Neutrophil (primary cell): ENCODE data around the gene ELL.

Experiments used
- H3K27ac ChIP-seq: fragments of 200-600 bp; sonication (generic); 2 replicates; pipeline ENCODE4 v1.5.1; 2016; ENCODE audit warnings: mild to moderate bottlenecking, moderate library complexity
- H3K27me3 ChIP-seq: fragments of 200-600 bp; sonication (generic); 2 replicates; pipeline ENCODE4 v1.6.0; 2016; ENCODE audit warnings: mild to moderate bottlenecking
- H3K36me3 ChIP-seq: fragments of 200-600 bp; sonication (generic); 2 replicates; pipeline ENCODE4 v1.5.1; 2017
- H3K4me1 ChIP-seq, 2 experiments: fragments of 200-600 bp in 1 of 2; sonication (generic) in 1 of 2; 1 replicate in 1 of 2; 2 replicates in 1 of 2; pipeline versions ENCODE4 v1.5.1 to v1.6.1; 2013 to 2016; ENCODE audit warnings: low read depth in 1 of 2, low read length in 1 of 2, mild to moderate bottlenecking in 1 of 2, moderate library complexity in 1 of 2; ENCODE audit not compliant: control insufficient read depth in 1 of 2, insufficient read depth in 1 of 2
- H3K4me3 ChIP-seq, 2 experiments: fragments of 200-600 bp in 1 of 2; sonication (generic) in 1 of 2; 1 replicate in 1 of 2; 2 replicates in 1 of 2; pipeline ENCODE4 v1.5.1; 2013 to 2016; ENCODE audit warnings: low read depth in 1 of 2, low read length in 1 of 2, mild to moderate bottlenecking in 1 of 2, moderate library complexity in 1 of 2
- H3K9me3 ChIP-seq: fragments of 200-600 bp; sonication (generic); 2 replicates; pipeline ENCODE4 v1.5.1; 2016
- TF ChIP-seq, protein P1 (sequence below): fragments of 200-600 bp; sonication (generic); IDR thresholded peaks from 2 replicates; pipeline ENCODE4 v1.5.1; 2016; ENCODE audit warnings: antibody characterized with exemption

Gene ELL

DNA sequence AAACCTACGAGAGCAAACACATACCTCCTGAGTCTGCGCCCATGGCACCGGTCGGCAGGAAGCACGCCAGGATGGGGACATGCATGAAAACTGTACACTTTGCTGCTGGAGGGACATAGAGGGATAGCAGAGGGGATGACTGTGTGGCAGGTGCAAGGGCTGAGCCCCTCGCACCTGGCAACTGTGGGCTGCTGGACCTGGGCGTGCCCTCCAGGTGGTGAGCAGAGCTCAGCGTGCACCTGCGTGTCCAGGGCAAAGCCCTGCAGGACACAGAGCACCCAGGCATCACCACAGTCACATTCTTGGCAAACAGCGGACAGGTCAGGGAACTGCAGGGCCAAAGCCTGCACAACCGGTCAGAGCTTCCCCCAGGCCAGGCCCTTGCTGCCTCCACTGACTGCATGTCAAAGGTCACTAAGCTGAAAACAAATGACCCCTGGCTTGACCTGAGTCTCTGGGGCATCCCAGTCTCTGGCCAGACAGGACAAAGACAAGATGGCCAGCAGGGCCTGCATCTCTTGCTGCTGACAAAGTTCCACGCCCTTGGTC lies 75.0 kb downstream of the ELL start:
- peaks cover 0 to 4% of the 10 kb centered on the region in 2 experiments for H3K4me1 ChIP-seq
- H3K4me3 ChIP-seq = no peak overlapping the region
- H3K27me3 ChIP-seq = no peaks in the 10 kb centered on the region
- H3K27ac ChIP-seq = no peak overlapping the region
- no peaks in the 10 kb centered on the region for H3K9me3 ChIP-seq
- TF ChIP-seq, protein P1, sequence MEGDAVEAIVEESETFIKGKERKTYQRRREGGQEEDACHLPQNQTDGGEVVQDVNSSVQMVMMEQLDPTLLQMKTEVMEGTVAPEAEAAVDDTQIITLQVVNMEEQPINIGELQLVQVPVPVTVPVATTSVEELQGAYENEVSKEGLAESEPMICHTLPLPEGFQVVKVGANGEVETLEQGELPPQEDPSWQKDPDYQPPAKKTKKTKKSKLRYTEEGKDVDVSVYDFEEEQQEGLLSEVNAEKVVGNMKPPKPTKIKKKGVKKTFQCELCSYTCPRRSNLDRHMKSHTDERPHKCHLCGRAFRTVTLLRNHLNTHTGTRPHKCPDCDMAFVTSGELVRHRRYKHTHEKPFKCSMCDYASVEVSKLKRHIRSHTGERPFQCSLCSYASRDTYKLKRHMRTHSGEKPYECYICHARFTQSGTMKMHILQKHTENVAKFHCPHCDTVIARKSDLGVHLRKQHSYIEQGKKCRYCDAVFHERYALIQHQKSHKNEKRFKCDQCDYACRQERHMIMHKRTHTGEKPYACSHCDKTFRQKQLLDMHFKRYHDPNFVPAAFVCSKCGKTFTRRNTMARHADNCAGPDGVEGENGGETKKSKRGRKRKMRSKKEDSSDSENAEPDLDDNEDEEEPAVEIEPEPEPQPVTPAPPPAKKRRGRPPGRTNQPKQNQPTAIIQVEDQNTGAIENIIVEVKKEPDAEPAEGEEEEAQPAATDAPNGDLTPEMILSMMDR = no peak
- peaks cover 93% of the 10 kb centered on the region for H3K36me3 ChIP-seq

DNA sequence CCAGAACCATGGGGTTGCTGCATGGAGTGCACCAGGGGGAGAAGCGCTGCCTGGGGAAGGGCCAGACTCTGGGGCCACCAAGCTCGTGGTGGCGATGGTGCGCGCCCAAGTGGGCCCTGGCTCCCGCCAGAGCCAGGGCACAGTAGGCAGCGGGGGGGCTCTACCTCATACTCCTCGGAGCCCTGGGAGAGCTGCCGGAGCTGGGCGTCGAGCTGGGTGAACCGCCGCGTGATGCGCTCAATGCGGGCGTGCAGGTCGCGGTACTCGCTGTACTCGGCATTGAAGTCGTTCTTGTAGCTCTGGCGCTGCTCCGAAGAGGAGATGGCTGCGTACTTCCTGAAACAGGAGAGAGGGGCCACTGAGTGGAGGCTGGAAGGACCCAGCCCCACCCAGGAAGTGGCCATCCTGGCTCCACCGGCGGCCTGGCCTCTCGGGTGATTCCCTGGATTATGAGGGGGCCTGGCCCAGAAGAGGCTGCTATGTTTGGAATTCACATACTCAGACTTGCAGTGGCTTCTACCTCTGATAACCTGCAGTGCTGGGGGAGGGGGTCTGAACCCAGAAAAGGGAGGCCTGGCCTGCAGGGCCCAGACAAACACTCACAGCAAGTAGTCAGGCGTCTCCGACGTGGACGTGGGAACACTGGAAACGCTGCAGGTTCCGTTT lies 75.6 kb downstream of the ELL start:
- TF ChIP-seq, protein P1 = no peak
- Histone ChIP-seq H3K4me1 (peaks cover 0 to 4% of the 10 kb centered on the region in 2 experiments), H3K4me3 (no peak overlapping the region), H3K9me3 (no peaks in the 10 kb centered on the region), H3K36me3 (peaks cover 92% of the 10 kb centered on the region), H3K27ac (no peak overlapping the region), H3K27me3 (no peaks in the 10 kb centered on the region)

DNA sequence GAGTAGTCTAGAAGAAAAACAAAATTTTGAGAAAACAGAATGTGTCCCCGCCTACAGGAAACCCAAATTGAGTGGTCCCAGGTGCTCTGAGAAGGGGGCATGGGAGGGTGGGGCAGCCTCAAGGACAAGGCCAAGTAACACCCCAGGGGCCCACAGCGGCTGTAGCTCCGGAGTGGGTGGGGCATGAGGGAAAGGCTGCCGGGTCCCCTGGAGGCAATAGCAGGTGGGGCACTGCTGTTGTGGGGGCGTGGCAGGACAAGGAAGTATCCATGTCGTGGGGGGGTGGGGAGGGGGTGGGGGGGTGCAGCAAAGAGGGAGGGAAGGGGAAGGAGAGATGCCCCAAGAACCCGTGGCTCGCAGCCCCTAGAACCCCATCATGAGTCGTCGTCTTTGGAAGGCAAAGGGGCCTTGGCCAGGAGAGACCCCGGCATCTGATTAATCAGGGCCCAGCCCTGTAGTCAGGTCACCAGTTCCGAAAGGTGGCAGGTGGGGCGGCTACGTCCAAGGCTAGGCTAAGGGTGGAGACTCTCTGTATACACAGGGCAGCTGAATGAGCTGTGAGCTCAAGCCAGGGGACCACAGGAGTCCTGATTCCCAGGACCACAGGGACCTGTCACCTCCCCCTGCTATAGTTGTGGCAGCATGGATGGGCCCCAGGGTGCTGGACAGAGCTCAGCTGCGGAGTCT lies 76.5 kb downstream of the ELL start:
- no peaks in the 10 kb centered on the region for H3K27me3 ChIP-seq
- TF ChIP-seq, protein P1 = no peak
- no peaks in the 10 kb centered on the region for H3K9me3 ChIP-seq
- H3K36me3 ChIP-seq = peaks cover 90% of the 10 kb centered on the region
- no peak overlapping the region for H3K27ac ChIP-seq
- H3K4me3 ChIP-seq = no peak overlapping the region
- H3K4me1 ChIP-seq = no peaks in the 10 kb centered on the region

GRCh38 chr19:18444513-18444912 lies 77.4 kb downstream of the ELL start:
- TF ChIP-seq, protein P1 = no peak

DNA sequence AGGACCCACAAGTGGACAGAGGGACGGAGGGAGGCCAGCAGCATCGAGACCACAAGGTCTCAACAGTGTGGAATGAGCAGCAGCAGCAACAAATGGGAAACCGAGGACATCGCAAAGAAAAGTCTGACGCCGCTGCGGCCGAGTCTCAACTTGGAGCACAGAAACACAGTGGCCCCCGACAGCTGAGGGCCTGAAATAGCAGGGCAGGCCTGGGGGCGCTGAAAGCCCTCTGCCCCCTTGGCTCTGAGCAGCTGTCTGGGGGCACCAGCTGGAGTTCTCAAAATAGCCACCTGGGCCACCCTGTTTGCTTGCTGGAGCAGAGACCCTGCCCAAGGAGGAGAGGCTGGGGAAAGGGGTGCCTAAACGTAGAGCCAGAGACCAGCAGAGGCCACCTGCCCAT lies 78.0 kb downstream of the ELL start:
- no peaks in the 10 kb centered on the region for H3K4me1 ChIP-seq
- H3K4me3 ChIP-seq = no peak overlapping the region
- no peaks in the 10 kb centered on the region for H3K9me3 ChIP-seq
- TF ChIP-seq, protein P1 = no peak
- H3K27ac ChIP-seq = no peak overlapping the region
- H3K36me3 ChIP-seq = peaks cover 74% of the 10 kb centered on the region
- peaks cover 16% of the 10 kb centered on the region for H3K27me3 ChIP-seq

More at GRCh38 chr19:18444513-18444912, 77.4 kb downstream of the ELL start:
- H3K27me3 ChIP-seq = peaks cover 9% of the 10 kb centered on the region
- no peaks in the 10 kb centered on the region for H3K9me3 ChIP-seq
- peaks cover 81% of the 10 kb centered on the region for H3K36me3 ChIP-seq
- H3K4me3 ChIP-seq = no peak overlapping the region
- H3K4me1 ChIP-seq = no peaks in the 10 kb centered on the region
- no peak overlapping the region for H3K27ac ChIP-seq
